ENCODE data around the gene FBXL16.

Gene FBXL16

GRCh38 chr16:680967-681745, 24.4 kb downstream of the FBXL16 start:
- Histone ChIP-seq H3K36me3 (peaks cover 41% of the 10 kb centered on the region), H3K27me3 (no peaks in the 10 kb centered on the region), H3K4me1 (peaks cover 15% of the 10 kb centered on the region), H3K9me3 (no peaks in the 10 kb centered on the region), H3K4me3 (ENCODE audit: low read depth, low read length) (peak overlapping the region; percentile 91)
- TF ChIP-seq, protein P1, sequence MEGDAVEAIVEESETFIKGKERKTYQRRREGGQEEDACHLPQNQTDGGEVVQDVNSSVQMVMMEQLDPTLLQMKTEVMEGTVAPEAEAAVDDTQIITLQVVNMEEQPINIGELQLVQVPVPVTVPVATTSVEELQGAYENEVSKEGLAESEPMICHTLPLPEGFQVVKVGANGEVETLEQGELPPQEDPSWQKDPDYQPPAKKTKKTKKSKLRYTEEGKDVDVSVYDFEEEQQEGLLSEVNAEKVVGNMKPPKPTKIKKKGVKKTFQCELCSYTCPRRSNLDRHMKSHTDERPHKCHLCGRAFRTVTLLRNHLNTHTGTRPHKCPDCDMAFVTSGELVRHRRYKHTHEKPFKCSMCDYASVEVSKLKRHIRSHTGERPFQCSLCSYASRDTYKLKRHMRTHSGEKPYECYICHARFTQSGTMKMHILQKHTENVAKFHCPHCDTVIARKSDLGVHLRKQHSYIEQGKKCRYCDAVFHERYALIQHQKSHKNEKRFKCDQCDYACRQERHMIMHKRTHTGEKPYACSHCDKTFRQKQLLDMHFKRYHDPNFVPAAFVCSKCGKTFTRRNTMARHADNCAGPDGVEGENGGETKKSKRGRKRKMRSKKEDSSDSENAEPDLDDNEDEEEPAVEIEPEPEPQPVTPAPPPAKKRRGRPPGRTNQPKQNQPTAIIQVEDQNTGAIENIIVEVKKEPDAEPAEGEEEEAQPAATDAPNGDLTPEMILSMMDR (IDR thresholded peaks at IDR 0.05; ENCODE audit: low read depth, low read length) = peak; percentile 16; the same call in 1 of the 2 replicates
- peak; percentile 50 for DNase-seq

DNA sequence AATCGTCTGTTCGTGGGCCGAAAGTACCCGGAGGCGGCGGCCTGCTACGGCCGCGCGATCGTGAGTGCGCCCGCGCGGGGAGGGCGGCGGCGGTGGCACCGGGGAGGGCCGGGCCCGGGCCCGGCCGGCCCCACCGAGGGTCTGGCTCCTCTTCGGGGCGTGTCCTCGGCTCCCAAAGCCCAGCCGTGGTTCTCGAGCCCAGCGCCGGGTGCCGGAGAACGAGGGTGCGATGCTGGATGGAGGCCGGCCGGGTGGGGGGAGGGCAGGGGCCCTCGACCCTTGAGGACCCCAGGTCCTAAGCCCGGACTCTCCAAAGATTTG, 25.0 kb downstream of the FBXL16 start:
- Histone ChIP-seq H3K36me3 (peaks cover 35% of the 10 kb centered on the region), H3K9me3 (no peaks in the 10 kb centered on the region), H3K4me3 (ENCODE audit: low read depth, low read length) (peak overlapping the region; percentile 91), H3K4me1 (peaks cover 15% of the 10 kb centered on the region), H3K27me3 (no peaks in the 10 kb centered on the region)
- DNase-seq = no peak
- TF ChIP-seq, protein P1 (IDR thresholded peaks at IDR 0.05; ENCODE audit: low read depth, low read length) = no peak

GRCh38 chr16:679814-680624, 25.6 kb downstream of the FBXL16 start, which contains the start of gene STUB1:
Gene STUB1, plus strand, starts transcription at chr16:680410. Its CDS starts 116 bp downstream, at chr16:680526.
- Histone ChIP-seq H3K36me3 (peaks cover 30% of the 10 kb centered on the region), H3K9me3 (no peaks in the 10 kb centered on the region), H3K27me3 (no peaks in the 10 kb centered on the region), H3K4me1 (peaks cover 14% of the 10 kb centered on the region), H3K4me3 (ENCODE audit: low read depth, low read length) (peak within 1 kb of the TSS; percentile 91)
- DNase-seq = peak; percentile 95
- TF ChIP-seq, protein P1 (IDR thresholded peaks at IDR 0.05; ENCODE audit: low read depth, low read length) = no peak

- TF ChIP-seq, protein P1 (IDR thresholded peaks at IDR 0.05; ENCODE audit: low read depth, low read length) = no peak
- peaks cover 30% of the 10 kb centered on the region for H3K36me3 ChIP-seq
- DNase-seq = peak; percentile 90
- no peaks in the 10 kb centered on the region for H3K9me3 ChIP-seq
- H3K4me3 ChIP-seq (ENCODE audit: low read depth, low read length) = peak overlapping the region; percentile 58
- peaks cover 14% of the 10 kb centered on the region for H3K4me1 ChIP-seq
- no peaks in the 10 kb centered on the region for H3K27me3 ChIP-seq
These were observed 26.5 kb downstream of the FBXL16 start for GRCh38 chr16:678858-679813.

GRCh38 chr16:678209-678857, 27.3 kb downstream of the FBXL16 start:
- Histone ChIP-seq H3K36me3 (peaks cover 34% of the 10 kb centered on the region), H3K4me3 (ENCODE audit: low read depth, low read length) (no peak overlapping the region), H3K27me3 (no peaks in the 10 kb centered on the region), H3K9me3 (no peaks in the 10 kb centered on the region), H3K4me1 (peaks cover 14% of the 10 kb centered on the region)
- TF ChIP-seq, protein P1 (IDR thresholded peaks at IDR 0.05; ENCODE audit: low read depth, low read length) = no peak
- no peak for DNase-seq

Measured in BE2C (cell line).